HCT116 (cell line): Measurements from ENCODE around the gene OR2G6. TPM values are rescaled to one million over a fixed set of nuclear protein-coding genes. Genes with fewer than 3 reads are reported as not detected.
"Not testable (repeated sequence)": the region's sequence is repeated elsewhere in the genome, so short reads cannot be mapped to it uniquely, and the experiment has no call there.

Experiments used
- ATAC-seq: fragments of 200-7000 bp; cut with Tn5 transposase; 2 replicates; pipeline ENCODE4 v1.9.1; 2020; ENCODE audit warnings: mild to moderate bottlenecking, moderate library complexity
- BruUV-seq: library from RNA; stranded (reverse); fragments of 400-500 nt; replicated peaks from 2 replicates; lab custom pipeline; 2021; lab: Mats Ljungman, UMichigan
- CTCF ChIA-PET: fragments of 300-600 bp; sonication (Branson Sonifier 250); formaldehyde crosslinking; loops from one replicate; lab custom pipeline; 2021; ENCODE audit warnings: antibody characterized with exemption; lab: Charles Lee
- POLR2A ChIA-PET: fragments of 300-600, 350-600 bp; sonication (Branson Sonifier 250); formaldehyde crosslinking; loops from one replicate; lab custom pipeline; 2021; ENCODE audit warnings: antibody characterized with exemption; lab: Charles Lee
- RAD21 ChIA-PET, 2 experiments: fragments of 300-600 bp; sonication (Branson Sonifier 250); formaldehyde crosslinking; loops; one replicate each; lab custom pipeline; 2023; ENCODE audit warnings: low total read pairs in 2 of 2; ENCODE audit not compliant: uncharacterized antibody in 2 of 2, unreplicated experiment in 2 of 2, low non-redundant PET in 1 of 2; lab: Charles Lee
- DNase-seq: peaks from one replicate; pipeline ENCODE4 v3.0.0-alpha.2; 2010; ENCODE audit warnings: low read depth, low spot score
- H2AFZ ChIP-seq: fragments of 200-600 bp; shearing (Covaris generic), sonication (generic); 2 replicates; pipeline ENCODE4 v1.6.1; 2017; ENCODE audit warnings: low read depth, mixed run types, mixed read lengths, antibody characterized with exemption, low read length; ENCODE audit not compliant: poor library complexity, severe bottlenecking
- H3K27ac ChIP-seq: 2 replicates; pipeline ENCODE4 v1.5.1; 2012; ENCODE audit warnings: low read depth, low read length
- H3K27me3 ChIP-seq: fragments of 200-600 bp; sonication (generic); 2 replicates; pipeline ENCODE4 v1.6.1; 2016; ENCODE audit warnings: mixed run types, low read length, mixed read lengths; ENCODE audit not compliant: insufficient read depth
- H3K36me3 ChIP-seq, 2 experiments: fragments of 200-500 bp in 1 of 2; fragments of 200-600 bp in 1 of 2; sonication (Bioruptor generic) in 1 of 2; sonication (generic) in 1 of 2; 2 replicates each; pipeline versions ENCODE4 v1.5.1 to v1.6.1; 2014 to 2016; ENCODE audit warnings: low read length in 2 of 2, inconsistent platforms in 1 of 2, mixed read lengths in 1 of 2, mixed run types in 1 of 2; ENCODE audit not compliant: insufficient read depth in 2 of 2, control insufficient read depth in 1 of 2
- H3K4me1 ChIP-seq, 2 experiments: fragments of 200-600 bp in 1 of 2; sonication (generic) in 1 of 2; 2 replicates each; pipeline versions ENCODE4 v1.5.1 to v1.6.1; 2012 to 2017; ENCODE audit warnings: low read length in 2 of 2, inconsistent platforms in 1 of 2, mild to moderate bottlenecking in 1 of 2, mixed read lengths in 1 of 2, mixed run types in 1 of 2, moderate library complexity in 1 of 2; ENCODE audit not compliant: insufficient read depth in 2 of 2, control insufficient read depth in 1 of 2
- H3K4me2 ChIP-seq: fragments of 200-600 bp; sonication (generic); 2 replicates; pipeline ENCODE4 v1.6.1; 2017; ENCODE audit warnings: mixed run types, low read length, mixed read lengths
- H3K4me3 ChIP-seq, 2 experiments: fragments of 200-600 bp in 1 of 2; sonication (generic) in 1 of 2; replicated peaks in 1 of 2; 2 replicates each; pipeline ENCODE4 v1.5.1; 2011 to 2016; ENCODE audit warnings: low read length in 2 of 2, control low read depth in 1 of 2, low read depth in 1 of 2, mild to moderate bottlenecking in 1 of 2, mixed read lengths in 1 of 2, mixed run types in 1 of 2
- H3K79me2 ChIP-seq: fragments of 200-600 bp; sonication (generic); 2 replicates; pipeline ENCODE4 v1.6.1; 2017; ENCODE audit warnings: mild to moderate bottlenecking, mixed run types, low read length, moderate library complexity, mixed read lengths; ENCODE audit not compliant: insufficient read depth
- H3K9ac ChIP-seq: fragments of 200-600 bp; sonication (generic); 2 replicates; pipeline ENCODE4 v1.6.1; 2016; ENCODE audit warnings: low read length, mixed read lengths
- H3K9me2 ChIP-seq: fragments of 200-600 bp; sonication (generic), shearing (Covaris generic); 2 replicates; pipeline ENCODE4 v1.6.1; 2017; ENCODE audit warnings: mixed run types, mild to moderate bottlenecking, moderate library complexity; ENCODE audit not compliant: insufficient read depth
- H3K9me3 ChIP-seq, 2 experiments: fragments of 200-500 bp in 1 of 2; fragments of 200-600 bp in 1 of 2; sonication (Bioruptor generic) in 1 of 2; sonication (generic) in 1 of 2; 2 replicates each; pipeline ENCODE4 v1.6.1; 2014 to 2017; ENCODE audit warnings: low read length in 2 of 2, mixed read lengths in 2 of 2, inconsistent platforms in 1 of 2, low read depth in 1 of 2, mild to moderate bottlenecking in 1 of 2, mixed run types in 1 of 2, moderate library complexity in 1 of 2; ENCODE audit not compliant: control insufficient read depth in 1 of 2, insufficient read depth in 1 of 2
- H4K20me1 ChIP-seq: fragments of 200-600 bp; sonication (generic), shearing (Covaris generic); 2 replicates; pipeline ENCODE4 v1.6.1; 2017; ENCODE audit warnings: mixed run types, mild to moderate bottlenecking, moderate library complexity; ENCODE audit not compliant: insufficient read depth
- CEBPB ChIP-seq: IDR thresholded peaks from 2 replicates; pipeline ENCODE4 v1.6.1; 2012; ENCODE audit warnings: low read depth
- ELF1 ChIP-seq: IDR thresholded peaks from 2 replicates; pipeline ENCODE4 v1.6.1; 2012; ENCODE audit warnings: low read depth, borderline replicate concordance
- EZH2 ChIP-seq: fragments of 200-600 bp; sonication (generic); IDR thresholded peaks from 2 replicates; pipeline ENCODE4 v1.6.1; 2017; ENCODE audit warnings: antibody characterized with exemption, mixed run types
- FOSL1 ChIP-seq: IDR thresholded peaks from 2 replicates; pipeline ENCODE4 v1.6.1; 2012; ENCODE audit warnings: low read depth
- JUND ChIP-seq: IDR thresholded peaks from 2 replicates; pipeline ENCODE4 v1.6.1; 2012
- POLR2A ChIP-seq: IDR thresholded peaks from 2 replicates; pipeline ENCODE4 v1.7.0; 2011; ENCODE audit warnings: borderline replicate concordance; ENCODE audit not compliant: insufficient read depth, insufficient read length; ENCODE audit errors: extremely low read depth
- POLR2AphosphoS5 ChIP-seq: IDR thresholded peaks from 2 replicates; pipeline ENCODE4 v1.6.1; 2011; ENCODE audit warnings: mild to moderate bottlenecking, low read depth, low read length, moderate library complexity
- RAD21 ChIP-seq: IDR thresholded peaks from 2 replicates; pipeline ENCODE4 v1.6.1; 2012; ENCODE audit warnings: low read depth, mild to moderate bottlenecking
- SIN3A ChIP-seq: IDR thresholded peaks from 2 replicates; pipeline ENCODE4 v1.6.1; 2012; ENCODE audit warnings: low read depth
- SRF ChIP-seq: IDR thresholded peaks from 2 replicates; pipeline ENCODE4 v1.6.1; 2012; ENCODE audit warnings: low read depth
- TCF7L2 ChIP-seq: IDR thresholded peaks from 2 replicates; pipeline ENCODE4 v1.7.0; 2011; ENCODE audit warnings: borderline replicate concordance, inconsistent platforms; ENCODE audit not compliant: insufficient read depth, insufficient read length; ENCODE audit errors: extremely low read depth
- YY1 ChIP-seq: IDR thresholded peaks from 2 replicates; pipeline ENCODE4 v1.6.1; 2011; ENCODE audit warnings: low read length, low read depth, moderate library complexity, mild to moderate bottlenecking; ENCODE audit not compliant: insufficient replicate concordance; ENCODE audit errors: extremely low read depth
- ZNF274 ChIP-seq: fragments of 200-500 bp; sonication (Bioruptor generic); IDR thresholded peaks from 2 replicates; pipeline ENCODE4 v1.6.1; 2014; ENCODE audit warnings: mild to moderate bottlenecking, low read depth, low read length, inconsistent platforms
- intact Hi-C: fragments of 100-400 bp; cut with micrococcal nuclease; formaldehyde crosslinking; loops from 2 replicates; pipeline ENCODE4 v1.10.0; 2022
- total RNA-seq: library from RNA; stranded (reverse); gene quantifications from one replicate; pipeline ENCODE4 v1.2.1, GENCODE V29; 2021; ENCODE audit not compliant: unreplicated experiment
- TF ChIP-seq, protein P1 (sequence below), 3 experiments: fragments of 200-600 bp in 1 of 3; sonication (generic) in 1 of 3; IDR thresholded peaks in 2 of 3; conservative IDR thresholded peaks in 1 of 3; 2 replicates each; pipeline ENCODE4 v1.5.1; 2012 to 2017; ENCODE audit warnings: low read depth in 2 of 3, low read length in 2 of 3, antibody characterized with exemption in 1 of 3, borderline replicate concordance in 1 of 3, control low read depth in 1 of 3, mild to moderate bottlenecking in 1 of 3, mixed read lengths in 1 of 3, mixed run types in 1 of 3, moderate library complexity in 1 of 3; ENCODE audit not compliant: insufficient read depth in 1 of 3
- TF ChIP-seq, protein P2 (sequence below): IDR thresholded peaks from 2 replicates; pipeline ENCODE4 v1.6.1; 2012
- TF ChIP-seq, protein P3 (sequence below): IDR thresholded peaks from 2 replicates; pipeline ENCODE4 v1.6.1; 2011; ENCODE audit warnings: mild to moderate bottlenecking, low read length, moderate library complexity; ENCODE audit not compliant: insufficient replicate concordance; ENCODE audit errors: extremely low read depth

Gene OR2G6
- total RNA-seq, 1 experiment from 2014 or later: not detected

DNA sequence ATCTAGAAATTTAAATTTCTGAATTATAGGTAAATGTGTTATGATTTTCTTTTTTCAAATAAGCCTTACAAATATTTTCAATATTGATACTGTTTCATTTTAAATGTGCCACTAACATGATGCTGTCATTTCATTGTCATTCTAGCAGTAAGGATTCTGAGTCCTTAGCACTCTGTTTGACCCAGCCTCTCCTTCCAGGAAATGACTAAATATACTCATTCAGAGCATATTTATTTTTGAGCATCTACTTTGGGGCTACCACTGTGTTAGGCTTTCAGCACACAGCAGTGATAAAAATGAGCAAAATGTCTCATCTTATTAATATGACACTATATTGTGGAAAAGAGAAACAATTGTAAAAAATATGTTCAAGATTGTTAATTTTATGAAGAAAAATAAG is 2.3 kb downstream of the OR2G6 start:
- RAD21 ChIA-PET, H3K4me3 ChIP-seq, H3K9me3 ChIP-seq, BruUV-seq, ATAC-seq, H3K4me1 ChIP-seq, H3K4me2 ChIP-seq, H3K27ac ChIP-seq, H3K9me2 ChIP-seq, H4K20me1 ChIP-seq, H3K79me2 ChIP-seq, DNase-seq, CTCF ChIA-PET, intact Hi-C loops, POLR2A ChIA-PET, H3K27me3 ChIP-seq, H2AFZ ChIP-seq, H3K36me3 ChIP-seq, H3K9ac ChIP-seq: not testable (repeated sequence)

DNA sequence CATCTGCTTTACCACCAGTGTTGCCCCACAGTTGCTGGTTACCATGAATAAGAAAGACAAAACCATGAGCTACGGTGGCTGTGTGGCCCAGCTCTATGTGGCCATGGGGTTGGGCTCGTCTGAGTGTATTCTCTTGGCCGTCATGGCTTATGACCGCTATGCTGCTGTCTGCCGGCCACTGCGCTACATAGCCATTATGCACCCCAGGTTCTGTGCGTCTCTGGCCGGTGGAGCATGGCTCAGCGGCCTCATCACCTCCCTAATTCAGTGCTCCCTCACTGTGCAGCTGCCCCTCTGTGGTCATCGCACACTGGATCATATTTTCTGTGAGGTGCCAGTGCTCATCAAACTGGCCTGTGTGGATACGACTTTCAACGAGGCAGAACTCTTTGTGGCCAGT is 14.0 kb downstream of the OR2G6 start:
- TF ChIP-seq, protein P1, sequence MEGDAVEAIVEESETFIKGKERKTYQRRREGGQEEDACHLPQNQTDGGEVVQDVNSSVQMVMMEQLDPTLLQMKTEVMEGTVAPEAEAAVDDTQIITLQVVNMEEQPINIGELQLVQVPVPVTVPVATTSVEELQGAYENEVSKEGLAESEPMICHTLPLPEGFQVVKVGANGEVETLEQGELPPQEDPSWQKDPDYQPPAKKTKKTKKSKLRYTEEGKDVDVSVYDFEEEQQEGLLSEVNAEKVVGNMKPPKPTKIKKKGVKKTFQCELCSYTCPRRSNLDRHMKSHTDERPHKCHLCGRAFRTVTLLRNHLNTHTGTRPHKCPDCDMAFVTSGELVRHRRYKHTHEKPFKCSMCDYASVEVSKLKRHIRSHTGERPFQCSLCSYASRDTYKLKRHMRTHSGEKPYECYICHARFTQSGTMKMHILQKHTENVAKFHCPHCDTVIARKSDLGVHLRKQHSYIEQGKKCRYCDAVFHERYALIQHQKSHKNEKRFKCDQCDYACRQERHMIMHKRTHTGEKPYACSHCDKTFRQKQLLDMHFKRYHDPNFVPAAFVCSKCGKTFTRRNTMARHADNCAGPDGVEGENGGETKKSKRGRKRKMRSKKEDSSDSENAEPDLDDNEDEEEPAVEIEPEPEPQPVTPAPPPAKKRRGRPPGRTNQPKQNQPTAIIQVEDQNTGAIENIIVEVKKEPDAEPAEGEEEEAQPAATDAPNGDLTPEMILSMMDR (IDR thresholded peaks at IDR 0.05 in 2 of 3, conservative IDR thresholded peaks at IDR 0.05 in 1 of 3; ENCODE audit: borderline replicate concordance in 1 of 3, insufficient read depth in 1 of 3, low read depth in 2 of 3, low read length in 2 of 3): no peak
- TF ChIP-seq POLR2A: no peak
- TF ChIP-seq ELF1: no peak
- no peak for TF ChIP-seq FOSL1
- TF ChIP-seq JUND: no peak
- TF ChIP-seq POLR2AphosphoS5: no peak
- no peak for TF ChIP-seq TCF7L2
- TF ChIP-seq RAD21: no peak
- no peak for TF ChIP-seq CEBPB
- TF ChIP-seq SIN3A: no peak
- no peak for TF ChIP-seq EZH2
- TF ChIP-seq, protein P2, sequence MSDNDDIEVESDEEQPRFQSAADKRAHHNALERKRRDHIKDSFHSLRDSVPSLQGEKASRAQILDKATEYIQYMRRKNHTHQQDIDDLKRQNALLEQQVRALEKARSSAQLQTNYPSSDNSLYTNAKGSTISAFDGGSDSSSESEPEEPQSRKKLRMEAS: no peak
- TF ChIP-seq, protein P3, sequence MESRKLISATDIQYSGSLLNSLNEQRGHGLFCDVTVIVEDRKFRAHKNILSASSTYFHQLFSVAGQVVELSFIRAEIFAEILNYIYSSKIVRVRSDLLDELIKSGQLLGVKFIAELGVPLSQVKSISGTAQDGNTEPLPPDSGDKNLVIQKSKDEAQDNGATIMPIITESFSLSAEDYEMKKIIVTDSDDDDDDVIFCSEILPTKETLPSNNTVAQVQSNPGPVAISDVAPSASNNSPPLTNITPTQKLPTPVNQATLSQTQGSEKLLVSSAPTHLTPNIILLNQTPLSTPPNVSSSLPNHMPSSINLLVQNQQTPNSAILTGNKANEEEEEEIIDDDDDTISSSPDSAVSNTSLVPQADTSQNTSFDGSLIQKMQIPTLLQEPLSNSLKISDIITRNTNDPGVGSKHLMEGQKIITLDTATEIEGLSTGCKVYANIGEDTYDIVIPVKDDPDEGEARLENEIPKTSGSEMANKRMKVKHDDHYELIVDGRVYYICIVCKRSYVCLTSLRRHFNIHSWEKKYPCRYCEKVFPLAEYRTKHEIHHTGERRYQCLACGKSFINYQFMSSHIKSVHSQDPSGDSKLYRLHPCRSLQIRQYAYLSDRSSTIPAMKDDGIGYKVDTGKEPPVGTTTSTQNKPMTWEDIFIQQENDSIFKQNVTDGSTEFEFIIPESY: no peak
- TF ChIP-seq ZNF274: no peak
- TF ChIP-seq YY1: no peak
- TF ChIP-seq SRF: no peak
- TF ChIP-seq, all 23 proteins: peak for 0
- H3K9me3 ChIP-seq: no peaks in the 10 kb centered on the region; a peak in 2 of 4 replicates
- no peaks in the 10 kb centered on the region for H3K4me1 ChIP-seq
- no peak overlapping the region for H2AFZ ChIP-seq
- DNase-seq (no peak), ATAC-seq (no peak)
- H3K9ac ChIP-seq: no peak overlapping the region
- RAD21 ChIA-PET: no interaction called here
- intact Hi-C loops: no loop called here
- H3K36me3 ChIP-seq: no peaks in the 10 kb centered on the region
- CTCF ChIA-PET: no interaction called here
- H3K27me3 ChIP-seq: no peaks in the 10 kb centered on the region
- POLR2A ChIA-PET: no interaction called here
- no TSS peak for BruUV-seq
- H3K9me2 ChIP-seq: no peaks in the 10 kb centered on the region
- no peaks in the 10 kb centered on the region for H4K20me1 ChIP-seq
- no peak overlapping the region for H3K4me3 ChIP-seq
- H3K4me2 ChIP-seq: no peak overlapping the region
- no peak overlapping the region for H3K27ac ChIP-seq
- no peaks in the 10 kb centered on the region for H3K79me2 ChIP-seq
